NB4 (cell line): Measurements from ENCODE around the gene BCAM.

Experiments
- POLR2A ChIP-seq: IDR thresholded peaks from 2 replicates; pipeline ENCODE4 v1.6.1; 2011; ENCODE audit warnings: mild to moderate bottlenecking; ENCODE audit not compliant: insufficient read length; ENCODE audit errors: extremely low read depth
- TF ChIP-seq, protein P1 (sequence below): IDR thresholded peaks from one replicate; pipeline ENCODE4 v1.5.1; 2012; ENCODE audit warnings: low read depth, low read length

DNA sequence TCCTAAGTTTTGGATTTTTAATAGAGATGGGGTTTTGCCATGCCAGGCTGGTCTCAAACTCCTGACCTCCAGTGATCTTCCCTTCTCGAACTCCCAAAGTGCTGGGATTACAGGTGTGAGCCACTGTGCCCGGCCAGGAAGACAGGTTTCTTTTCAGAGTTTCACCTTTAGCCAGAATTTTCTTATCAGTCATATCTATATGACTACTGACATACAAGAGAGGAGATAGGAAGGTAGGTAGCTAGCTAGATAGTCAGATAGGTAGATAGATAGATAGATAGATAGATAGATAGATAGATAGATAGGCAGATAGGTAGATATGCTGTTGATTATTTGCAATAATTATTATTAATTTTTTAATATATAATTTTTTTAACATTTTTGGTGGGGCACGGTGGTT is 23.6 kb upstream of the BCAM start:
- TF ChIP-seq, protein P1, sequence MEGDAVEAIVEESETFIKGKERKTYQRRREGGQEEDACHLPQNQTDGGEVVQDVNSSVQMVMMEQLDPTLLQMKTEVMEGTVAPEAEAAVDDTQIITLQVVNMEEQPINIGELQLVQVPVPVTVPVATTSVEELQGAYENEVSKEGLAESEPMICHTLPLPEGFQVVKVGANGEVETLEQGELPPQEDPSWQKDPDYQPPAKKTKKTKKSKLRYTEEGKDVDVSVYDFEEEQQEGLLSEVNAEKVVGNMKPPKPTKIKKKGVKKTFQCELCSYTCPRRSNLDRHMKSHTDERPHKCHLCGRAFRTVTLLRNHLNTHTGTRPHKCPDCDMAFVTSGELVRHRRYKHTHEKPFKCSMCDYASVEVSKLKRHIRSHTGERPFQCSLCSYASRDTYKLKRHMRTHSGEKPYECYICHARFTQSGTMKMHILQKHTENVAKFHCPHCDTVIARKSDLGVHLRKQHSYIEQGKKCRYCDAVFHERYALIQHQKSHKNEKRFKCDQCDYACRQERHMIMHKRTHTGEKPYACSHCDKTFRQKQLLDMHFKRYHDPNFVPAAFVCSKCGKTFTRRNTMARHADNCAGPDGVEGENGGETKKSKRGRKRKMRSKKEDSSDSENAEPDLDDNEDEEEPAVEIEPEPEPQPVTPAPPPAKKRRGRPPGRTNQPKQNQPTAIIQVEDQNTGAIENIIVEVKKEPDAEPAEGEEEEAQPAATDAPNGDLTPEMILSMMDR, result no peak
- TF ChIP-seq POLR2A, result no peak
